HG03439 (cell line): Measurements from ENCODE around the gene AGAP1.

Experiments
- ATAC-seq: cut with Tn5 transposase; IDR thresholded peaks from one replicate; pipeline ENCODE4 v1.9.1; 2021; ENCODE audit warnings: mild to moderate bottlenecking, moderate library complexity; ENCODE audit not compliant: unreplicated experiment

The AGAP1 gene

GRCh38 chr2:235546151-235546435 is 52.2 kb downstream of the AGAP1 start:
- ATAC-seq: no peak

GRCh38 chr2:235546436-235546835 is 52.6 kb downstream of the AGAP1 start:
- ATAC-seq: no peak

- ATAC-seq: no peak
These were observed 56.0 kb downstream of the AGAP1 start for GRCh38 chr2:235549735-235550377.

- ATAC-seq: no peak
These were observed 56.5 kb downstream of the AGAP1 start for GRCh38 chr2:235550378-235550760.

- no peak for ATAC-seq
These were observed 57.1 kb downstream of the AGAP1 start for GRCh38 chr2:235550946-235551345.

GRCh38 chr2:235551965-235552364 is 58.1 kb downstream of the AGAP1 start:
- no peak for ATAC-seq

- no peak for ATAC-seq
These were observed 58.8 kb downstream of the AGAP1 start for GRCh38 chr2:235552671-235553070.

- ATAC-seq: no peak
These were observed 59.4 kb downstream of the AGAP1 start for GRCh38 chr2:235553291-235553690.

GRCh38 chr2:235553696-235554100 is 59.9 kb downstream of the AGAP1 start:
- no peak for ATAC-seq

- no peak for ATAC-seq
These were observed 60.5 kb downstream of the AGAP1 start for GRCh38 chr2:235554385-235554784.

- no peak for ATAC-seq
These were observed 61.1 kb downstream of the AGAP1 start for GRCh38 chr2:235554936-235555335.

- no peak for ATAC-seq
These were observed 61.5 kb downstream of the AGAP1 start for GRCh38 chr2:235555371-235555770.

GRCh38 chr2:235556086-235556485 is 62.2 kb downstream of the AGAP1 start:
- no peak for ATAC-seq

- no peak for ATAC-seq
These were observed 63.1 kb downstream of the AGAP1 start for GRCh38 chr2:235556901-235557300.

- no peak for ATAC-seq
These were observed 64.1 kb downstream of the AGAP1 start for GRCh38 chr2:235557903-235558302.

- ATAC-seq: no peak
These were observed 64.7 kb downstream of the AGAP1 start for GRCh38 chr2:235558572-235558971.

GRCh38 chr2:235560345-235560744 is 66.5 kb downstream of the AGAP1 start:
- ATAC-seq: no peak

- no peak for ATAC-seq
These were observed 67.6 kb downstream of the AGAP1 start for GRCh38 chr2:235561450-235561849.

GRCh38 chr2:235562065-235562747 is 68.4 kb downstream of the AGAP1 start:
- no peak for ATAC-seq

GRCh38 chr2:235563056-235563910 is 69.4 kb downstream of the AGAP1 start:
- no peak for ATAC-seq

- ATAC-seq: no peak
These were observed 70.2 kb downstream of the AGAP1 start for GRCh38 chr2:235564066-235564465.
